ENCODE data around the gene RCSD1.

The RCSD1 gene

GRCh38 chr1:167618789-167619188, 11.2 kb upstream of the RCSD1 start:
- DNase-seq = no peak

- no peak for DNase-seq
Measured at GRCh38 chr1:167620002-167620401, 10.0 kb upstream of the RCSD1 start.

- no peak for DNase-seq
Measured at GRCh38 chr1:167621780-167622313, 8.2 kb upstream of the RCSD1 start.

- no peak for DNase-seq
Measured at GRCh38 chr1:167623951-167624350, 6.1 kb upstream of the RCSD1 start.

- DNase-seq = no peak
Measured at GRCh38 chr1:167625040-167625823, 4.8 kb upstream of the RCSD1 start.

- DNase-seq = no peak
Measured at GRCh38 chr1:167627615-167627864, 2.5 kb upstream of the RCSD1 start.

GRCh38 chr1:167627865-167628641, 2.0 kb upstream of the RCSD1 start:
- no peak for DNase-seq

GRCh38 chr1:167628741-167629515, 1.1 kb upstream of the RCSD1 start:
- no peak for DNase-seq

- DNase-seq = no peak
Measured at GRCh38 chr1:167630568-167631385, 745 bp downstream of the RCSD1 start.

GRCh38 chr1:167631386-167631935, 1.4 kb downstream of the RCSD1 start:
- DNase-seq = no peak

- no peak for DNase-seq
Measured at GRCh38 chr1:167631936-167632614, 2.0 kb downstream of the RCSD1 start.

- no peak for DNase-seq
Measured at GRCh38 chr1:167633258-167633944, 3.4 kb downstream of the RCSD1 start.

- DNase-seq = no peak
Measured at GRCh38 chr1:167634435-167634834, 4.4 kb downstream of the RCSD1 start.

GRCh38 chr1:167635156-167635648, 5.2 kb downstream of the RCSD1 start:
- peak; percentile 2 for DNase-seq

GRCh38 chr1:167635941-167636340, 5.9 kb downstream of the RCSD1 start:
- no peak for DNase-seq

- no peak for DNase-seq
Measured at GRCh38 chr1:167638064-167638463, 8.0 kb downstream of the RCSD1 start.

GRCh38 chr1:167640051-167640450, 10.0 kb downstream of the RCSD1 start:
- no peak for DNase-seq

GRCh38 chr1:167641786-167642500, 11.9 kb downstream of the RCSD1 start:
- no peak for DNase-seq

- no peak for DNase-seq
Measured at GRCh38 chr1:167642501-167642826, 12.4 kb downstream of the RCSD1 start.

GRCh38 chr1:167643441-167643840, 13.4 kb downstream of the RCSD1 start:
- no peak for DNase-seq
